ENCODE results near the gene CNTN1.

Gene CNTN1

DNA sequence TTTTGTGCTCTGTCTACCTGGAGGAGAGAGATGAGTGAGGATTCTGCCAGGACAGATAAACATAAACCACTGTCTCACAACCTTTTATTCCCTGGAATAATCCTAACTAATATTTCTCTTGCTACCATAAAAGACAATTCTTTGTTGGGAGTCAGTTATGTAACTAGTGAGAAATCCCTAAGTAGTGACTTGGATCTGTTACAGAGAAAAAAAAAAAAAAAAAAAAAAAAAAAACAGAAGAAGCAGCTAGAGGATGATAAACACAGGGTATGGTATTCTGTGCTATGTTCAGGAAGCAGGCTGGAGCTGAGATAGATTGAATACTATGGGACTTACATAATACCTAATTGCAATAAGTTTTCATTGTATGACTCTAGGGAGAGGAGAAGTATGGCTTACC is 178.7 kb downstream of the CNTN1 start:
- DNase-seq: no peak

DNA sequence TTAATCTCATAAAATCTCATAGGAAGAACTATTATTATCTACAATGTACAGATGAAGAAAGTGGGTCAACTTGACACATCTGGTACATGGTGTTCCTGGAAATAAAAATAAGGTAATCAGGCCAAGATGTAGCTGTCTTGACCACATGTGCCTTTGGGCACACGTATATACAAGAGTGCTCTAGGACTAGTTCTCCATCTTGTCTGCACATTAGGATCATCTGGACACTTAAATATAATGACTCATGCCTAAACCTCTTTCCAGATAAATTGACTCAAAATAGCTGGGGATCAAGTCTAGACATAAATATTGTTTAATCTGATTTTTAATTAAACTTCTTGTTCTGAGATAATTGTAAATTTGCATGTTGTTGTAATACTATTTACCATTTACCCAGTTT is 182.6 kb downstream of the CNTN1 start:
- DNase-seq: no peak

DNA sequence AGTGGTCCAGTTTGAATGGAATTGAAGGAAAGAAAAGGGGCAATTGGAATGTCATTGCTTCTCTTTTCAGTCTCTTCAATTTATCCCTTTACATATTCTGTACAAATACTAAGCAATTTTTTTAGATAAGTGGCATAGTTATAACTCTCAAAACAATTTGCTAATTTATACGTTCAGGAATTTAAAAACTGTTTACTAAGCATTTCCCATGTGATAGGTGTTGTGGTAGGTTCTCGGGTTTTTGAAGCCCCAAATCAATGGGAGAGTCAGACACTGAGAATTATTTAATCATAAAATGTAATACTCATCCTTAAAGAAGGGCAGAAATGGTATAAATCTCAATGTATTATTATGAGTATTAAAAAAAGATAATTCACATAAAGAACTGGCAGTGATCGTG is 197.1 kb downstream of the CNTN1 start:
- no peak for DNase-seq

- DNase-seq: no peak
Measured at GRCh38 chr12:40892528-40892927, 200.3 kb downstream of the CNTN1 start.

DNA sequence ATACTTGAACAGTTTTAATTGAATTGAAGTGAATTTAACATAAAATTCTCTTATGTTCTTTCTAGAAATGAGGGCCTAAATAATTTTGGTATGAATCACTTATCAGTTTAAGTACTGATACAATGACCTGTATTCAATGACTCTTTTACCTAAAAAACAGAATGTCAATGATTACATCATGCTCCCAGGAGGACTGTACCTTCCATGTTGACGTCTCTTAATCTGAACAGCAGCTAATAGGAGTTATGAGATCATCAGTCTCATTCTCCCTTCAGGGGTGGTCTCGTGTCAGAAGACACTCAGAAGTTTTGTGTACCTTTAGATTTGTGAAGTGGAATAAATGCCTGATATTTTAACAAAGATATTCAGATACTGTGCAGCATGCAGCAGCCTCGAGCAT is 206.3 kb downstream of the CNTN1 start:
- no peak for DNase-seq

- no peak for DNase-seq
Measured at GRCh38 chr12:40903040-40903439, 210.8 kb downstream of the CNTN1 start.

DNA sequence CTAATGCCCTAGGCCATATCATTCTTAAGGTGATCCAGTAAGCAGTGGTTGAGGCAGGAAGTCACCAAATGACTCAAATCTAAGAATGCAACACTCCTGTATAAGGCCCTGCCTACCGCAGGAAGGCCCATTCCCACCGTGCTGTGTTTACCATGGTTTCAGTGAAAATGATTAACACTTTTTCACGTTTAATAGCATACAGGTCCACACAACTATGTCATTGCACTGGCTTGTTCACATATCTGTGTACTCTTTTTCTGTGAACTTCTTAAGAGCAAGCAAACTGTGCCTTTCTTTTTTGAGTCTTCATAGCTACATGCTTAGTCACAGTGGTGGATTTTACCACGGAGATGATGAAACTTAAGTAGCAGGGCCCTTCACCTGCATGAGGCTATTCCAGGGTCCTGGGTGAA is 214.9 kb downstream of the CNTN1 start:
- DNase-seq: no peak

- DNase-seq: no peak
Measured at GRCh38 chr12:40911676-40912075, 219.4 kb downstream of the CNTN1 start.

DNA sequence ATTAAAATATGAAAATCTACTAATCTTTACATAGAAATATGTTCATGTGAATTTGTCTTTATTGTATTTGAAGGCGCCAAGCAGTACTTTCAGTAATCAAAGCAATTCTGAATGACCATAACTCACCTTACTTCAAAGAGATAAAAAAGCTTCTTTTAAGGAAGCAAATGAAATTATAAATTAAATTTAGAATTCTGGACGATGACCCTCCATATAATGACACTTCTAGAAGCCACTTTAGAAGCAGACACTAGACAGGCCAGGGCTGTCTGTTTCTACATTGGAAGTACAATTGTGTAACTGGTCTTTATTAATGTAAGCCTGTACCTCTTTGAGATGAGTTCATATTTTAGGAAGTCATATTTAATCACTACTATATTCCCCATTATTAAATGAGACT is 222.9 kb downstream of the CNTN1 start:
- DNase-seq: no peak

DNA sequence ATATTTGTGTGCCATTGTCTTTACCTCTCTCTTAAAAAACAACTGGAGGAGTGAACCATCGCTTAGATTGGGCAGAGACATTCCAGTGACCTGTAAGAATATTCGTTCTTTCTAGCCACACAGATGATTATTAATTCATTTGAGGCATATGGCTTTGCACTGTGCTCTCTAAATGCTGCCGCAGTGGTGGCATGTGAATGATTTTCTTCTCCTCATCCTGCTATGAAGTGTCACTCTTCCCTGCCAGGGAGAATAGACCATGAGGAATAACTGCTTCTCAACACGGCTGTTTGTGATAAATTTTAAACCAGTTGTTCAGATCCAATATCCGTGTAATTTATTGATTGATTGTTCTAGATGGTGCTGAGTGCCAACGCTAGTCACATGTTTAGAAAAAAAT is 225.3 kb downstream of the CNTN1 start:
- DNase-seq: no peak

GRCh38 chr12:40921563-40922163 is 229.4 kb downstream of the CNTN1 start:
- peak; percentile 2 for DNase-seq

GRCh38 chr12:40937891-40938290 is 245.7 kb downstream of the CNTN1 start:
- no peak for DNase-seq

DNA sequence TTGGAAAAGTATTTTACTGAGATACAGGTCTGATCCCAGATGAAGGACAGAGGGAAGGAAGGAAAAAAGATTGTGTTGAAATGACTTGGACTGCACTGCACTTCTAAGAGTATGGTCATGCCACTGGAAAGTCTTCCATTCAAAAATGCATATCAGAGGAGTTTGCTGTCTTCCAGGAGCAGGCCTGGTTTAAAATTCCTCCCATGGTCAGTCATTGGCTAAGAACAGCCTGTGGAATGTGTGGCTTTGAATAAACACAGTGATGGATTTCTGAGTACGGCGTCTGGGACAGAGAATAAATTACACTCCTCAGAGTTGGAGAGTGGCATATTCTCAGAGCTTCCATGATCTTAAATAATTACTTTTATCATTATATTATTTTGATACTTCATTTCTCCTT is 250.1 kb downstream of the CNTN1 start:
- no peak for DNase-seq

- no peak for DNase-seq
Measured at GRCh38 chr12:40945772-40946171, 253.5 kb downstream of the CNTN1 start.

DNA sequence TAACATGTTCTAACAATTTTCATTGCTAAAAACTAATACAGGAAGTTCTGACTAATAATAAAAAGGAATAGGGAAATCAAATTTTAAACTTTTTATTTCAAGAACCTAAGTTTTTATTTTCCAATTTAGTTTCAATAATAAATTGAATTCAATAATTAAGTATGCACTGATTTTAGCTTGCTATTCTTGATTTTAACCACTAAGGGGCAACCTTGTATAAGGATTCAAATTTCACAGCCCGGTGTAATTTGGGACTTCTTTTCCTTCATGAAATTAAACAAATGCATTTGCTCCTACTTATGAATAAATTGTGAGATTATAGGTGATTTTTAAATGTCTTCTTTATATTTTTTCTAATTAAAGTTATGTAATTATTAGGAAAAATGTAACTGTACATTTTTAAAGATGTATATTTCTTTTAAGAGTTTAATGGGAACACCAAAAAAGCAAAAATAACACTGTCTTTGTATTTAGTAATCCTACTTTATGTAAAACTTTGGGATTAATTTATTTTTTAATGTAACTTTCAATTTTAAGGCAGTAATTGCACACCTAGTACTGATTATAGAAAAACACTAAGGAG is 254.5 kb downstream of the CNTN1 start:
- DNase-seq: no peak

- DNase-seq: no peak
Measured at GRCh38 chr12:40947797-40948196, 255.6 kb downstream of the CNTN1 start.

DNA sequence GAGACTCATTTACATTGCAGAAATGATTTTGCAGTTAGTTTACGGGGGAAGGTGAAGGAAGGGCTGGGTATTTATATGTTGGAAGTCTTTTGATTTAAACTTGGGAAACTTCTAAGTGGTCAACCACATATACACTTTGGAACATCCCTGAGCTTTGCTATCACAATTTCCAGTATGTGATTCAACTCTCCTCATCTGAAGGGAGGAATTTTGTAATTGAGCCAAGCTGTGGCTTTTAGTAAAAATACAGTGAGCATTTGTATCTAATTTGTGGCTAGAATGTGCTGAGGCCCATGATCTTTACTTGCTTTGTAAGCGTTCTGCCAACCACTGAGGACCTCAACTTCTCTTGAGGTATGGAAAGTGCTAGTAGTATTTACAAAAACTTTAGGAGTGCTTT is 260.8 kb downstream of the CNTN1 start:
- no peak for DNase-seq

DNA sequence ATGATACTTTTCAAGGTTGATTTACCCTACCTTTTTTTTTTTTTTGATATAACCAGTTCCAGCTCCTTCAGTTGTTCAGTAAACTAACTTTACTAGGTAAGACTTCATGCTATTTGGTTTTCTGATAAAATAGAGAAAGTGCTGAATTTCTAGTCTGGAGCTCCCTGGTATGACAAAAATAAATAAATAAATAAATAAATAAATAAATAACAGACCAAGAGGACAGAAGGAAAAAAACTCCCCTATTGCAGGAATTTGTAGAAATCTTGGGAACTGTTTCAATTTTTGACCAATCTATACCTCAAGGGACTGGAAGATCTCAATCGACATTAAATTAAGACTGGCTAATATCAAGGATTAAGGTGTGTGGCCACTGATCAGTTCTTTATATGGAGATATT is 265.2 kb downstream of the CNTN1 start:
- no peak for DNase-seq

- DNase-seq: no peak
Measured at GRCh38 chr12:40959041-40959440, 266.8 kb downstream of the CNTN1 start.

DNA sequence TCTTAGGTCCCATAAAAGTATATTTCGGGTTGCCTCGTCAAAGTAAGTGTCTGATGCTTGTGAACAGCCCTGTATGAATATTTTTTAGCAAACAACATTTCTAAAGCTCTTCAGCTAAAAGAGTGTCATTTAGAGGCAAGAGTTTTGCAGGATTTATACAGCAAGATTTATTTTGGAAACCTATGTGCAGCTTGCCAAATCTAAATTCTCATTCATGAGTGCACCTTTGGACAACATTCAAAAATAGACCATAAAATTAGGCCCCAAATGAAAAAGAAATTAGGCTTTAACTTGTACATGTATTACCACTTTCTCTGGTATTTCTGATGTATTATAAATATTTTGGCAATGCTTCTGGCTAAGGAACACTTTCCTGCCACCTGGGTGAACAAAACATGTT is 271.5 kb downstream of the CNTN1 start:
- DNase-seq: no peak

DNA sequence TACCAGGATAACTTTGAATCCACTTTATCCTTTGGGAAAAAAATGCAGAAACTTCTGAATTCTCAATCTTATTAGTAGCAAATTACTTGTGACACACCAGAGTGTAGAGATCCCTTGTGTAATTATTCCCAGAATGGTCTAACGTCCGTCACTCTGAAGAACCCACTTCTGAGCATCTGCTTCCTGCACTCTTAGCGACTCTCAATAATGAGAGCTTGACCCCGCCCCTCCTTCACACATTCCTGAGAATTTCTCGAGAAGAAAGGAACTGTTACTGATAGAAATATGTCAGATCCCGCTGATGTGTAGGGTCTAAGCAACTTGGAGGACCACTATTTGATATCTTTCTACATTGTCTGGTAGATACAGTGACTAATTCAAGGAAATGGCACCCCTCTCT is 277.6 kb downstream of the CNTN1 start:
- no peak for DNase-seq

GRCh38 chr12:40970320-40970907 is 278.2 kb downstream of the CNTN1 start:
- DNase-seq: no peak

GRCh38 chr12:40971911-40972310 is 279.7 kb downstream of the CNTN1 start:
- no peak for DNase-seq

DNA sequence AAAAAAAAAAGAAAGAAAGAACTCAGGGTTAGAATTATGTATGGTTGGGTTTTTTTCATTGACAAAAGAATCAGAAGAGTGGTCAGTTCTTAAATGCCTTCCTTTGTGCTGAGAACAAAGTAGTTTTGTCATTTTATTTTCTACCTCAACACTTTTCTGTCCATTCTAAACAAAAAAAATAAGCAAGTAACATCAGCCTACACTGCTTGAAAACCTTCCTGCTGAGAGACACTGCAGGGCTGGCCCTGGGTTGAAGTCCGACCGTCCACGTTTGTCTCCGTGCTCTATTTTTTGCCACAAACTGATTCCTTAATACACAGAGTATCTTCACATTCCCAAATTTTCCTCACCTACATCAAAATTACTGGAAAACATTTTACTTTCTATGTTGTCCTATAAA is 284.3 kb downstream of the CNTN1 start:
- no peak for DNase-seq

DNA sequence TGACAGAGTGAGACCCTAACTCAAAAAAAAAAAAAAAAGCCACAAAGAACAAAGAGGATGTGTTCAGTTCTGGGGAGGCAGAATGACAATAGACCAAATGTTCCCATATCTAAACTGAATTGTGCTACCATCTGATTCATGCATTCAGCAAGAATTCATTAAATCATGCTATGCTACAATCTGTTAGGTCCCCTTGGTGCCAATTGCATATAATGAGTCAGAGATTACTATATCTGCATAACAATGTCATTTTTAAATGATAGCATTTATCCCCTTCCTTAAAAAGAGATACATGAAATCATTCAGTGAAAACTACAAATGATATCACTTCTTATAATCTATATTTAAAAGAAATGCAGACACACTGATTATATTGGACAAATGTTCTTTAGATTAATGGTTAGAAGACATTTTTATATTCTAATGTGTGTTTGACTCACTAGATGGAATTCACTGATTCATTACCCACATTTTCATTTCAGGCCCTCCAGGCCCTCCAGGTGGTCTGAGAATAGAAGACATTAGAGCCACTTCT is 288.3 kb downstream of the CNTN1 start:
- no peak for DNase-seq
